ENCODE results near the gene RPL19.

- TF ChIP-seq CTCF (IDR thresholded peaks at IDR 0.05) (no peak), EZH2 (IDR thresholded peaks at IDR 0.05) (no peak), EZH2phosphoT487 (IDR thresholded peaks at IDR 0.05) (no peak)
Observed at GRCh38 chr17:39197380-39198185, 2.5 kb upstream of the RPL19 start, which contains the start of gene CACNB1.
